DMS 273 treated with DMSO at 0.1 percent for 48 hours (cell line): ENCODE results near the gene SPATA25.

ENCODE experiments used
- DNase-seq: peaks from one replicate; lab custom pipeline; 2025; lab: John Stamatoyannopoulos, UW

SPATA25 gene

GRCh38 chr20:45863543-45864470 lies 23.6 kb downstream of the SPATA25 start:
- DNase-seq: no peak

GRCh38 chr20:45861221-45862075 lies 26.0 kb downstream of the SPATA25 start:
- DNase-seq: no peak

GRCh38 chr20:45860560-45861220 lies 26.7 kb downstream of the SPATA25 start:
- DNase-seq: no peak

GRCh38 chr20:45859916-45860315 lies 27.5 kb downstream of the SPATA25 start:
- no peak for DNase-seq

GRCh38 chr20:45857882-45858216 lies 29.6 kb downstream of the SPATA25 start:
- no peak for DNase-seq

- DNase-seq: peak; percentile 99
These were observed 30.1 kb downstream of the SPATA25 start, which contains the start of the genes ACOT8 and ZSWIM3 for GRCh38 chr20:45857114-45857881. Gene ACOT8, minus strand, starts transcription at chr20:45857392. Its CDS starts 77 bp downstream, at chr20:45857315. Gene ZSWIM3, plus strand, starts transcription at chr20:45857614. Its CDS starts 212 bp downstream, at chr20:45857826.

- no peak for DNase-seq
These were observed 33.9 kb downstream of the SPATA25 start for GRCh38 chr20:45853484-45853883.

- DNase-seq: no peak
These were observed 35.1 kb downstream of the SPATA25 start for GRCh38 chr20:45852326-45852725.

GRCh38 chr20:45851501-45851900 lies 35.9 kb downstream of the SPATA25 start:
- no peak for DNase-seq

GRCh38 chr20:45850926-45851325 lies 36.5 kb downstream of the SPATA25 start:
- no peak for DNase-seq

- DNase-seq: no peak
These were observed 37.2 kb downstream of the SPATA25 start for GRCh38 chr20:45850238-45850637.

GRCh38 chr20:45848969-45849582 lies 38.3 kb downstream of the SPATA25 start:
- no peak for DNase-seq

- DNase-seq: no peak
These were observed 39.0 kb downstream of the SPATA25 start for GRCh38 chr20:45848421-45848820.

GRCh38 chr20:45845452-45845851 lies 42.0 kb downstream of the SPATA25 start:
- DNase-seq: no peak

GRCh38 chr20:45843506-45843905 lies 43.9 kb downstream of the SPATA25 start:
- no peak for DNase-seq

GRCh38 chr20:45842169-45842812 lies 45.1 kb downstream of the SPATA25 start:
- peak; percentile 40 for DNase-seq

GRCh38 chr20:45841407-45842129 lies 45.9 kb downstream of the SPATA25 start:
- no peak for DNase-seq

GRCh38 chr20:45840700-45841198 lies 46.7 kb downstream of the SPATA25 start:
- DNase-seq: no peak

GRCh38 chr20:45836841-45837240 lies 50.6 kb downstream of the SPATA25 start:
- peak; percentile 81 for DNase-seq
